Liver (tissue), 9 donors: ENCODE results near the gene SH2D3C. TPM values are rescaled to one million over a fixed set of nuclear protein-coding genes. Genes with fewer than 3 reads are reported as not detected.
A peak's percentile ranks its signal among the peaks of the same experiment; 100 is the strongest.

Source experiments
- DNase-seq: peaks from one replicate; pipeline ENCODE4 v3.0.0-alpha.2; 2017; ENCODE audit warnings: low spot score
- H3K27ac ChIP-seq, 2 donors: one replicate each; pipeline ENCODE4 v1.7.0; 2013; ENCODE audit warnings: inconsistent platforms in 2 of 2, low read length in 2 of 2, control low read depth in 1 of 2, low read depth in 1 of 2, mild to moderate bottlenecking in 1 of 2
- H3K27me3 ChIP-seq, 4 donors: one replicate each; pipeline versions ENCODE4 v1.6.1 to v1.7.0; 2013; ENCODE audit warnings: low read length in 3 of 4, inconsistent platforms in 1 of 4, mild to moderate bottlenecking in 1 of 4, moderate library complexity in 1 of 4; ENCODE audit not compliant: control insufficient read depth in 4 of 4, insufficient read depth in 4 of 4
- H3K36me3 ChIP-seq, 4 donors: one replicate each; pipeline versions ENCODE4 v1.6.1 to v1.7.0; 2013; ENCODE audit warnings: low read length in 3 of 4, mild to moderate bottlenecking in 3 of 4, low read depth in 1 of 4, moderate library complexity in 1 of 4; ENCODE audit not compliant: control insufficient read depth in 4 of 4, insufficient read depth in 3 of 4
- H3K4me1 ChIP-seq, 4 donors: one replicate each; pipeline versions ENCODE4 v1.6.1 to v1.7.0; 2013; ENCODE audit warnings: low read length in 3 of 4, mild to moderate bottlenecking in 3 of 4, moderate library complexity in 1 of 4; ENCODE audit not compliant: control insufficient read depth in 4 of 4, insufficient read depth in 4 of 4
- H3K4me3 ChIP-seq, 3 donors: one replicate each; pipeline versions ENCODE4 v1.6.1 to v1.7.0; 2013; ENCODE audit warnings: low read length in 3 of 3, control low read depth in 1 of 3, low read depth in 1 of 3, mild to moderate bottlenecking in 1 of 3
- H3K9ac ChIP-seq, 2 donors: one replicate each; pipeline ENCODE4 v1.7.0; 2013; ENCODE audit warnings: low read length in 2 of 2, mild to moderate bottlenecking in 2 of 2, moderate library complexity in 2 of 2, control low read depth in 1 of 2, low read depth in 1 of 2
- H3K9me3 ChIP-seq, 4 donors: one replicate each; pipeline versions ENCODE4 v1.6.1 to v1.7.0; 2013; ENCODE audit warnings: low read length in 3 of 4; ENCODE audit not compliant: control insufficient read depth in 4 of 4
- EGR1 ChIP-seq, 2 donors: IDR thresholded peaks; 2 replicates each; pipeline ENCODE4 v1.6.1; 2016 to 2018; ENCODE audit warnings: antibody characterized with exemption in 2 of 2, low read depth in 2 of 2
- FOXA1 ChIP-seq: IDR thresholded peaks from 2 replicates; pipeline ENCODE4 v1.6.1; 2016; ENCODE audit warnings: antibody characterized with exemption
- FOXA2 ChIP-seq: IDR thresholded peaks from 2 replicates; pipeline ENCODE4 v1.6.1; 2016; ENCODE audit warnings: antibody characterized with exemption
- GABPA ChIP-seq, 2 donors: IDR thresholded peaks in 1 of 2; conservative IDR thresholded peaks in 1 of 2; 2 replicates each; pipeline ENCODE4 v1.6.1; 2016; ENCODE audit warnings: antibody characterized with exemption in 2 of 2, mild to moderate bottlenecking in 1 of 2, moderate library complexity in 1 of 2
- HNF4A ChIP-seq, 2 donors: conservative IDR thresholded peaks; 2 replicates each; pipeline ENCODE4 v1.6.1; 2016; ENCODE audit warnings: antibody characterized with exemption in 2 of 2, mild to moderate bottlenecking in 2 of 2
- HNF4G ChIP-seq: IDR thresholded peaks from 2 replicates; pipeline ENCODE4 v1.6.1; 2016; ENCODE audit warnings: antibody characterized with exemption
- JUND ChIP-seq, 2 donors: IDR thresholded peaks; 2 replicates each; pipeline ENCODE4 v1.6.1; 2016; ENCODE audit warnings: antibody characterized with exemption in 2 of 2
- NR2F2 ChIP-seq: IDR thresholded peaks from 2 replicates; pipeline ENCODE4 v1.6.1; 2016; ENCODE audit warnings: antibody characterized with exemption
- RAD21 ChIP-seq, 2 donors: IDR thresholded peaks; 2 replicates each; pipeline ENCODE4 v1.6.1; 2016; ENCODE audit warnings: antibody characterized with exemption in 2 of 2, mild to moderate bottlenecking in 2 of 2
- RXRA ChIP-seq, 2 donors: IDR thresholded peaks; 2 replicates each; pipeline ENCODE4 v1.6.1; 2017 to 2018; ENCODE audit warnings: antibody characterized with exemption in 2 of 2, mild to moderate bottlenecking in 1 of 2
- SP1 ChIP-seq: IDR thresholded peaks from 2 replicates; pipeline ENCODE4 v1.6.1; 2018; ENCODE audit warnings: antibody characterized with exemption, mild to moderate bottlenecking
- TAF1 ChIP-seq: conservative IDR thresholded peaks from 2 replicates; pipeline ENCODE4 v1.6.1; 2016; ENCODE audit warnings: antibody characterized with exemption, mild to moderate bottlenecking
- YY1 ChIP-seq: IDR thresholded peaks from 2 replicates; pipeline ENCODE4 v1.6.1; 2016; ENCODE audit warnings: antibody characterized with exemption, mild to moderate bottlenecking
- WGBS: extraction: QIAGEN DNeasy Blood & Tissue Kit; methylation state at CpG from one replicate; pipeline ENCODE4 v1.1.7; 2013; 5-methylcytosine and 5-hydroxymethylcytosine counted together
- polyA plus RNA-seq, 2 donors: library from polyadenylated mRNA; stranded (reverse) in 1 of 2; unstranded in 1 of 2; fragments of 200-250 nt in 1 of 2; fragments of >200 nt in 1 of 2; fragmentation: Nextera tagmentation in 1 of 2; extraction: Ambion mirVana in 1 of 2; gene quantifications; one replicate each; pipeline versions ENCODE4 v1.2.1 to v1.2.3, GENCODE V29; 2013 to 2015
- total RNA-seq, 2 donors: library from RNA; depleted of rRNA; stranded (reverse); fragments of >200 nt; gene quantifications; one replicate each; pipeline ENCODE4 v1.2.3, GENCODE V29; 2014
- TF ChIP-seq, protein P1 (sequence below): IDR thresholded peaks from 2 replicates; pipeline ENCODE4 v1.6.1; 2016; ENCODE audit warnings: antibody characterized with exemption
- TF ChIP-seq, protein P2 (sequence below): IDR thresholded peaks from 2 replicates; pipeline ENCODE4 v1.6.1; 2016; ENCODE audit warnings: antibody characterized with exemption
- TF ChIP-seq, protein P3 (sequence below): IDR thresholded peaks from 2 replicates; pipeline ENCODE4 v1.6.1; 2016; ENCODE audit warnings: antibody characterized with exemption
- TF ChIP-seq, protein P4 (sequence below): fragments of 150-350 bp; IDR thresholded peaks from 2 replicates; pipeline ENCODE4 v1.5.1; 2017; ENCODE audit warnings: improper control_type of control experiment, low read depth, low read length; ENCODE audit not compliant: missing input control
- TF ChIP-seq, protein P5 (sequence below): IDR thresholded peaks from 2 replicates; pipeline ENCODE4 v1.6.1; 2016; ENCODE audit warnings: antibody characterized with exemption, mild to moderate bottlenecking
- donor health status: healthy.
- donor health status: healthy.
- donor health status: healthy.
- donor health status: healthy.
- donor health status: healthy.

SH2D3C gene
- total and polyA plus RNA-seq, 4 donors, result 2.2 to 5.1 (median 3.9) TPM

DNA sequence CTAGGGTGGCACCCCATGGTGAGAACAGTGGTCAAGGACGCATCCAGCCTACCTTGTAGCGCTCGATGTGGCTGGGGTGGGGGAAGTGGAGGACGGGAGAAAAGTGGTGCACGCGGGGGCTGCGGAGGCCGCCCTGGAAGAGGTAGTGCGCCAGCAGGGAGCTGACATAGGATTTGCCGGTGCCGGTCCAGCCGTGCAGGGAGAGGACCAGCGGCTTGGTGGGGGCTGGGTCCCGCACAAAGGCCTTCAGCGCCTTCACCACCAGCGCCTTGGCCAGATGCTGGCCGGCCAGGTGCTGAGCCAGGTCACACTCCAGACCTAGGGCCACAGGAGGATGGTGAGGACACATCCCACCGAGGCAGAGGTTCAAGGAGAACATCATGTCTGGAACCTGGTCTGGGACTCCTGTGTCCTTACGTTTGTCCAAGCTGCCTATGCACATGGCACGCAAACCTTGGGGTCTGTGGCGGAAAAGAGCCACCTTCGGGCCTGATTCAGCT, 44.2 kb downstream of the SH2D3C start:
- Histone ChIP-seq H3K9me3 (no peaks in the 10 kb centered on the region), H3K27ac (peak overlapping the region; percentile 74 to 81), H3K9ac (no peak overlapping the region), H3K4me3 (peak overlapping the region in 2 of 3 donors; percentile 69 to 74), H3K4me1 (peaks cover 0 to 9% (median 7%) of the 10 kb centered on the region in 4 donors), H3K27me3 (no peaks in the 10 kb centered on the region), H3K36me3 (peaks cover 0 to 3% (median 1%) of the 10 kb centered on the region in 4 donors)
- TF ChIP-seq RXRA (IDR thresholded peaks at IDR 0.05) (no peak), FOXA2 (no peak), RAD21 (IDR thresholded peaks at IDR 0.05) (no peak), SP1 (no peak), YY1 (no peak), TAF1 (no peak), HNF4A (conservative IDR thresholded peaks at IDR 0.05) (no peak), GABPA (IDR thresholded peaks at IDR 0.05 in 1 of 2, conservative IDR thresholded peaks at IDR 0.05 in 1 of 2) (no peak), EGR1 (IDR thresholded peaks at IDR 0.05; ENCODE audit: low read depth in 2 of 2) (no peak), JUND (IDR thresholded peaks at IDR 0.05) (no peak), HNF4G (no peak)
- TF ChIP-seq, protein P1, sequence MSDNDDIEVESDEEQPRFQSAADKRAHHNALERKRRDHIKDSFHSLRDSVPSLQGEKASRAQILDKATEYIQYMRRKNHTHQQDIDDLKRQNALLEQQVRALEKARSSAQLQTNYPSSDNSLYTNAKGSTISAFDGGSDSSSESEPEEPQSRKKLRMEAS, result no peak
- TF ChIP-seq, protein P2, sequence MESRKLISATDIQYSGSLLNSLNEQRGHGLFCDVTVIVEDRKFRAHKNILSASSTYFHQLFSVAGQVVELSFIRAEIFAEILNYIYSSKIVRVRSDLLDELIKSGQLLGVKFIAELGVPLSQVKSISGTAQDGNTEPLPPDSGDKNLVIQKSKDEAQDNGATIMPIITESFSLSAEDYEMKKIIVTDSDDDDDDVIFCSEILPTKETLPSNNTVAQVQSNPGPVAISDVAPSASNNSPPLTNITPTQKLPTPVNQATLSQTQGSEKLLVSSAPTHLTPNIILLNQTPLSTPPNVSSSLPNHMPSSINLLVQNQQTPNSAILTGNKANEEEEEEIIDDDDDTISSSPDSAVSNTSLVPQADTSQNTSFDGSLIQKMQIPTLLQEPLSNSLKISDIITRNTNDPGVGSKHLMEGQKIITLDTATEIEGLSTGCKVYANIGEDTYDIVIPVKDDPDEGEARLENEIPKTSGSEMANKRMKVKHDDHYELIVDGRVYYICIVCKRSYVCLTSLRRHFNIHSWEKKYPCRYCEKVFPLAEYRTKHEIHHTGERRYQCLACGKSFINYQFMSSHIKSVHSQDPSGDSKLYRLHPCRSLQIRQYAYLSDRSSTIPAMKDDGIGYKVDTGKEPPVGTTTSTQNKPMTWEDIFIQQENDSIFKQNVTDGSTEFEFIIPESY, result no peak
- WGBS, result 58% methylated on average over 22 of the region's 22 CpGs
- DNase-seq, result no peak

DNA sequence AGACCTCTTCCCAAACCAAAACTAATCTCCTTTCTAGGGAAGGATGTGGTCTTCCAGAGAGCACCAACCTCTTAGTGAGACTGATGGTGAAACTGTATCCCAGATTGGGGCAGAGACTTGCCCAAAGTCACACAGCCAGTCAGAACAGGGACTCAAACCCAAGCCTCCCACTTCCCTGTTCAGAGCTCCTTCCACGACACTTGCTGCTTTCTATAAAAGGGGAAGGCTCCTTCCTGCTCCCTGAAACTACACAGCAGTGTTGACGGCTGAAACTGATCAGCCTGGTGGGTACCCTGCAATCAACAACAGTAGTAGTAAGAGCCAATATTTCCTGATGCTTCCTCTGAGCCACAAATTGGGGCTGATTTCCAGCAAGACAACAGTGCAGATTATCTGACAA, 44.9 kb downstream of the SH2D3C start:
- Histone ChIP-seq H3K9me3 (no peaks in the 10 kb centered on the region), H3K4me3 (no peak overlapping the region), H3K27ac (no peak overlapping the region), H3K36me3 (peaks cover 0 to 3% (median 1%) of the 10 kb centered on the region in 4 donors), H3K4me1 (peaks cover 0 to 9% (median 7%) of the 10 kb centered on the region in 4 donors), H3K27me3 (no peaks in the 10 kb centered on the region), H3K9ac (no peak overlapping the region)
- TF ChIP-seq RAD21 (IDR thresholded peaks at IDR 0.05) (no peak), NR2F2 (no peak), HNF4G (no peak), FOXA2 (no peak), RXRA (IDR thresholded peaks at IDR 0.05) (no peak), GABPA (IDR thresholded peaks at IDR 0.05 in 1 of 2, conservative IDR thresholded peaks at IDR 0.05 in 1 of 2) (no peak), HNF4A (conservative IDR thresholded peaks at IDR 0.05) (no peak), FOXA1 (no peak), EGR1 (IDR thresholded peaks at IDR 0.05; ENCODE audit: low read depth in 2 of 2) (no peak), YY1 (no peak)
- TF ChIP-seq, protein P2, result no peak
- TF ChIP-seq, protein P3, sequence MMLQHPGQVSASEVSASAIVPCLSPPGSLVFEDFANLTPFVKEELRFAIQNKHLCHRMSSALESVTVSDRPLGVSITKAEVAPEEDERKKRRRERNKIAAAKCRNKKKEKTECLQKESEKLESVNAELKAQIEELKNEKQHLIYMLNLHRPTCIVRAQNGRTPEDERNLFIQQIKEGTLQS, result no peak
- TF ChIP-seq, protein P4, sequence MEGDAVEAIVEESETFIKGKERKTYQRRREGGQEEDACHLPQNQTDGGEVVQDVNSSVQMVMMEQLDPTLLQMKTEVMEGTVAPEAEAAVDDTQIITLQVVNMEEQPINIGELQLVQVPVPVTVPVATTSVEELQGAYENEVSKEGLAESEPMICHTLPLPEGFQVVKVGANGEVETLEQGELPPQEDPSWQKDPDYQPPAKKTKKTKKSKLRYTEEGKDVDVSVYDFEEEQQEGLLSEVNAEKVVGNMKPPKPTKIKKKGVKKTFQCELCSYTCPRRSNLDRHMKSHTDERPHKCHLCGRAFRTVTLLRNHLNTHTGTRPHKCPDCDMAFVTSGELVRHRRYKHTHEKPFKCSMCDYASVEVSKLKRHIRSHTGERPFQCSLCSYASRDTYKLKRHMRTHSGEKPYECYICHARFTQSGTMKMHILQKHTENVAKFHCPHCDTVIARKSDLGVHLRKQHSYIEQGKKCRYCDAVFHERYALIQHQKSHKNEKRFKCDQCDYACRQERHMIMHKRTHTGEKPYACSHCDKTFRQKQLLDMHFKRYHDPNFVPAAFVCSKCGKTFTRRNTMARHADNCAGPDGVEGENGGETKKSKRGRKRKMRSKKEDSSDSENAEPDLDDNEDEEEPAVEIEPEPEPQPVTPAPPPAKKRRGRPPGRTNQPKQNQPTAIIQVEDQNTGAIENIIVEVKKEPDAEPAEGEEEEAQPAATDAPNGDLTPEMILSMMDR, result no peak
- TF ChIP-seq, protein P5, sequence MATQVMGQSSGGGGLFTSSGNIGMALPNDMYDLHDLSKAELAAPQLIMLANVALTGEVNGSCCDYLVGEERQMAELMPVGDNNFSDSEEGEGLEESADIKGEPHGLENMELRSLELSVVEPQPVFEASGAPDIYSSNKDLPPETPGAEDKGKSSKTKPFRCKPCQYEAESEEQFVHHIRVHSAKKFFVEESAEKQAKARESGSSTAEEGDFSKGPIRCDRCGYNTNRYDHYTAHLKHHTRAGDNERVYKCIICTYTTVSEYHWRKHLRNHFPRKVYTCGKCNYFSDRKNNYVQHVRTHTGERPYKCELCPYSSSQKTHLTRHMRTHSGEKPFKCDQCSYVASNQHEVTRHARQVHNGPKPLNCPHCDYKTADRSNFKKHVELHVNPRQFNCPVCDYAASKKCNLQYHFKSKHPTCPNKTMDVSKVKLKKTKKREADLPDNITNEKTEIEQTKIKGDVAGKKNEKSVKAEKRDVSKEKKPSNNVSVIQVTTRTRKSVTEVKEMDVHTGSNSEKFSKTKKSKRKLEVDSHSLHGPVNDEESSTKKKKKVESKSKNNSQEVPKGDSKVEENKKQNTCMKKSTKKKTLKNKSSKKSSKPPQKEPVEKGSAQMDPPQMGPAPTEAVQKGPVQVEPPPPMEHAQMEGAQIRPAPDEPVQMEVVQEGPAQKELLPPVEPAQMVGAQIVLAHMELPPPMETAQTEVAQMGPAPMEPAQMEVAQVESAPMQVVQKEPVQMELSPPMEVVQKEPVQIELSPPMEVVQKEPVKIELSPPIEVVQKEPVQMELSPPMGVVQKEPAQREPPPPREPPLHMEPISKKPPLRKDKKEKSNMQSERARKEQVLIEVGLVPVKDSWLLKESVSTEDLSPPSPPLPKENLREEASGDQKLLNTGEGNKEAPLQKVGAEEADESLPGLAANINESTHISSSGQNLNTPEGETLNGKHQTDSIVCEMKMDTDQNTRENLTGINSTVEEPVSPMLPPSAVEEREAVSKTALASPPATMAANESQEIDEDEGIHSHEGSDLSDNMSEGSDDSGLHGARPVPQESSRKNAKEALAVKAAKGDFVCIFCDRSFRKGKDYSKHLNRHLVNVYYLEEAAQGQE, result no peak
- no peak for DNase-seq
- 86% methylated on average over 2 of the region's 2 CpGs for WGBS
